GM19238 (cell line): ENCODE measurements around the gene FRMD4A.
"Not testable (repeated sequence)": the region's sequence is repeated elsewhere in the genome, so short reads cannot be mapped to it uniquely, and the experiment has no call there.

Experiments used
- DNase-seq: peaks from one replicate; pipeline ENCODE4 v3.0.0; 2011; ENCODE audit warnings: low spot score; ENCODE audit not compliant: insufficient read length

Gene FRMD4A

GRCh38 chr10:14241196-14241595 is 89.5 kb downstream of the FRMD4A start:
- DNase-seq, result no peak

- DNase-seq, result no peak
These were observed 90.2 kb downstream of the FRMD4A start for GRCh38 chr10:14240253-14241189.

GRCh38 chr10:14238659-14239058 is 92.1 kb downstream of the FRMD4A start:
- DNase-seq, result not testable (repeated sequence)

GRCh38 chr10:14236341-14236740 is 94.4 kb downstream of the FRMD4A start:
- no peak for DNase-seq

- DNase-seq, result no peak
These were observed 95.0 kb downstream of the FRMD4A start for GRCh38 chr10:14235566-14236195.

GRCh38 chr10:14233566-14233965 is 97.2 kb downstream of the FRMD4A start:
- DNase-seq, result no peak

GRCh38 chr10:14228798-14229197 is 101.9 kb downstream of the FRMD4A start:
- not testable (repeated sequence) for DNase-seq

- no peak for DNase-seq
These were observed 105.3 kb downstream of the FRMD4A start for GRCh38 chr10:14225379-14225778.

GRCh38 chr10:14220026-14220425 is 110.7 kb downstream of the FRMD4A start:
- DNase-seq, result no peak

GRCh38 chr10:14219411-14219810 is 111.3 kb downstream of the FRMD4A start:
- DNase-seq, result no peak

- DNase-seq, result no peak
These were observed 115.1 kb downstream of the FRMD4A start for GRCh38 chr10:14215641-14216040.

- not testable (repeated sequence) for DNase-seq
These were observed 117.0 kb downstream of the FRMD4A start for GRCh38 chr10:14213703-14214102.

- no peak for DNase-seq
These were observed 119.1 kb downstream of the FRMD4A start for GRCh38 chr10:14211610-14212009.

- no peak for DNase-seq
These were observed 122.5 kb downstream of the FRMD4A start for GRCh38 chr10:14208231-14208630.

- no peak for DNase-seq
These were observed 125.5 kb downstream of the FRMD4A start for GRCh38 chr10:14205233-14205632.

GRCh38 chr10:14200698-14201544 is 129.8 kb downstream of the FRMD4A start:
- no peak for DNase-seq

GRCh38 chr10:14199098-14199497 is 131.6 kb downstream of the FRMD4A start:
- DNase-seq, result not testable (repeated sequence)

- no peak for DNase-seq
These were observed 132.6 kb downstream of the FRMD4A start for GRCh38 chr10:14198078-14198477.

GRCh38 chr10:14196113-14196512 is 134.6 kb downstream of the FRMD4A start:
- no peak for DNase-seq

GRCh38 chr10:14195433-14195832 is 135.3 kb downstream of the FRMD4A start:
- DNase-seq, result no peak

GRCh38 chr10:14192746-14193145 is 138.0 kb downstream of the FRMD4A start:
- no peak for DNase-seq

GRCh38 chr10:14191871-14192270 is 138.9 kb downstream of the FRMD4A start:
- no peak for DNase-seq
